Stimulated activated CD4-positive, alpha-beta T cell treated with anti-CD3 and anti-CD28 coated beads, Interleukin-12 subunit alpha, Interleukin-12 subunit beta, amount 100 ng/mL, for 24 hours (primary cell): ENCODE data around the gene MYOM3.
"Not testable (repeated sequence)": the region's sequence is repeated elsewhere in the genome, so short reads cannot be mapped to it uniquely, and the experiment has no call there.

Source experiments
- DNase-seq, 2 experiments: peaks; one replicate each; pipeline ENCODE4 v3.0.0-alpha.2; 2020; ENCODE audit warnings: low read depth in 2 of 2

The MYOM3 gene

DNA sequence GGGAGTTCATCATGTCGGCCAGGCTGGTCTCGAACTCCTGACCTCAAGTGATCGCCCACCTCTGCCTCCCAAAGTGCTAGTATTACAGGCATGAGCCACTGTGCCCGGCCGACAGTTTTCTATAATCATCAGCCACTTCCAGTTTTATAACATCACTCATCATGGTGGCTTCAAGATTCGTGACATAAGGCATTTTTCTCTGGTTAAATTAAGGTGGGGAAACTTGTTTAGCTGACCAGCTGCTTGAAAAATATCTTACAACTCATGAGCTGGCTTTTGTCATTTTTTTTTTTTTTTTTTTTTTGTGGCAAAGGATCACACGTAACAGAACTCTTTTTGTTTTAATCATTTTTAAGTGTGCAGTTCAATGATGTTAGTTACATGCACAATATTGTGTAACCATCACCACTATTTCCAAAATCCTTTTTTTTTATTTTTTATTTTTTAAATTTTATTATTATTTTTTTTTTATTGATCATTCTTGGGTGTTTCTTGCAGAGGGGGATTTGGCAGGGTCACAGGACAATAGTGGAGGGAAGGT is 80.9 kb downstream of the MYOM3 start:
- DNase-seq, result not testable (repeated sequence)

DNA sequence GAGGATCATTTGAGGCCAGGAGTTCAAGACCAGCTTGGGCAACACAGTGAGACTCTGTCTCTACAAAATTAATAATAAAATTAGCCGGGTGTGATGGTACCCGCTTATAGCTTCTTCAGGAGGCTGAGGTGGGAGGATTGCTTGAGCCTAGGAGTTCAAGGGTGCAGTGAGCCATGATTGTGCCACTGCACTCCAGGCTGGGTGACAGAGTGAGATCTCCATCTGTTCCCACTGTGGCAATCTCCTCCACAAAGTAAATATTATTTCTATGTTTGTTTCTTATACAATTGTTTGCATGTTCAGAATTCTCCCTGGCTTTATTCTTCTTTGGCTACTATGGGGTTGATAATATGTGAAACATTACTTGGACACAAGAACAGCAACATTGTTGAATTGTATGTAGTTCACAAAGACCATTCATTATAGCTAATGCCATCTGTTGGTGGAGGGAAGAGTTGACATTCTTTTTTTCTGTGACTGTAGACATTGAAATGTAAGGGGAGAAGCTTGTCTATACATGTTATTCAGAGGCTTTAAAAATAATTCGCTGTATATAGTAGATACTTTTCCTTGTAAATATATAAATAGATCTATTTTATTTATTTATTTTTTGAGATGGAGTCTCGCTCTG is 84.0 kb downstream of the MYOM3 start:
- DNase-seq, result no peak

DNA sequence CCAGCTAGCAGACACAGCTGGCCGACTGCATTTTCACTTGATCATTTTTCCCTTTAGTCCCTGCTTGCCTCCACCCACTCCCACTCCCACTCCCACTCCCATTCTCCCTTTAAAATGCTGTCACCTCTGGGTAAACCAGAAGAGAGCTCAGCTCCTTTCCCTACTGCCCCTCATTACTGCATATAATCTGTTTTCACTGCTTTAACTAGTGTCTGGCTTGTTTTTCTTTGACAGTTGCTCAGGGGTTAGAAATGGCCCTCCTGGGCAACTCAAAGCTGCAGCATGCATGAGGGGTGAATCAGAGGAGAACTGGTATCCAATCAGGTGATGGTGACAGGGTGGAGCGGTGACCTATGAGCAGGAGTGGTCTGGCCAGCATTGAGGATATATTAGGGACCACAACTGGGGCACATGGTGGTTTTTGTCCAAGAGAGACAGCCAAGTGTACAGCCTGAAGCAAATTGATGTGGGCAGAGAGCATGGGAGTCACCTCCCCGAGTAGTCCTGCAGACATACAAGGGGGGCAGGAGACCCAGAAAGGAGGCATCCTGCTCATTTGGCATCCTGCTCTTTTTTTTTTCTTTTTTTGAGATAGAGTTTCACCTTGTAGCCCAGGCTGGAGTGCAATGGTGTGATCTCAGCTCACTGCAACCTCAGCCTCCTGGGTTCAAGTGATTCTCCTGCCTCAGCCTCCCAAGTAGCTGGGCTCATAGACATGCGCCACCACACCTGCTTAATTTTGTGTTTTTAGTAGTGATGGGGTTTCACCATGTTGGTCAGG is 89.2 kb downstream of the MYOM3 start:
- DNase-seq, result no peak

- no peak for DNase-seq
Observed at GRCh38 chr1:24021403-24022266, 90.3 kb downstream of the MYOM3 start.

DNA sequence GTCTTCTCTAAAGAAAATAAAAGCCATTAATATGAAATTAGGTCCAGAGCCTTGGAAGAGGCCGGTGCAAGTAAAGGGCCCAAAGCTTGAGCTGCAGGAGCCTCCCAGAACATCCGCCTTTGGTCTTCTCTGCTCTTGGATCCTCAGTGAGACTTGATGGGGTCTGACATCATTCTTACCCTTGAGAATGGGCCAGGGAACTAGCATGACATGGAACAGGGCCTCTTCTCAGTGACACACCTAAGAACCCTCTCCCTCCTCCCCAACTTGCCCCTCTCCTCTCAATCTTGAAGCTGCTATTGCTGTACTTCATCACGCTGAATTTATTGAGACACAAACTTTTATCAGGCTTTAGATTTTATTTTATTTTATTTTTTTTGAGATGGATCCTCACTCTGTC is 91.5 kb downstream of the MYOM3 start:
- DNase-seq, result no peak

DNA sequence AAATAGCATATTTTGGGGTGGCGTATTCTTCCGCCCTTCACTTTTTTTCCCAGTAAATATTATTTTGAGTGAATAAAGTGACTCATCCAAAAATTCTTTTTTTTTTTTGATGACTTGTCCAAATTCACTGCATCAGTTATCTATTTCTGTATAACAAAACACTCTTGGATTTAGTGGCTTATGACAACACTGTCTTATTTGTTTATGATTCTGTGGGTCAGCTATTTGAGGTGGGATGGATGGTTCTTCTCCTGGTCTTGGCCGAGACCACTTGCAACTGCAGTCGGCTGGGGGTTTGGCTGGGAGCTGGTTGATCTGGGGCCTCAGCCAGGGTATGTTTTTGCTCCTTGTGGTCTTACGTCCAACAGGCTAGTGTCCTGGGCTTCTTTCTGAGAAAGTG is 91.9 kb downstream of the MYOM3 start:
- no peak for DNase-seq

- no peak for DNase-seq
Observed at GRCh38 chr1:24018611-24019580, 93.0 kb downstream of the MYOM3 start.

DNA sequence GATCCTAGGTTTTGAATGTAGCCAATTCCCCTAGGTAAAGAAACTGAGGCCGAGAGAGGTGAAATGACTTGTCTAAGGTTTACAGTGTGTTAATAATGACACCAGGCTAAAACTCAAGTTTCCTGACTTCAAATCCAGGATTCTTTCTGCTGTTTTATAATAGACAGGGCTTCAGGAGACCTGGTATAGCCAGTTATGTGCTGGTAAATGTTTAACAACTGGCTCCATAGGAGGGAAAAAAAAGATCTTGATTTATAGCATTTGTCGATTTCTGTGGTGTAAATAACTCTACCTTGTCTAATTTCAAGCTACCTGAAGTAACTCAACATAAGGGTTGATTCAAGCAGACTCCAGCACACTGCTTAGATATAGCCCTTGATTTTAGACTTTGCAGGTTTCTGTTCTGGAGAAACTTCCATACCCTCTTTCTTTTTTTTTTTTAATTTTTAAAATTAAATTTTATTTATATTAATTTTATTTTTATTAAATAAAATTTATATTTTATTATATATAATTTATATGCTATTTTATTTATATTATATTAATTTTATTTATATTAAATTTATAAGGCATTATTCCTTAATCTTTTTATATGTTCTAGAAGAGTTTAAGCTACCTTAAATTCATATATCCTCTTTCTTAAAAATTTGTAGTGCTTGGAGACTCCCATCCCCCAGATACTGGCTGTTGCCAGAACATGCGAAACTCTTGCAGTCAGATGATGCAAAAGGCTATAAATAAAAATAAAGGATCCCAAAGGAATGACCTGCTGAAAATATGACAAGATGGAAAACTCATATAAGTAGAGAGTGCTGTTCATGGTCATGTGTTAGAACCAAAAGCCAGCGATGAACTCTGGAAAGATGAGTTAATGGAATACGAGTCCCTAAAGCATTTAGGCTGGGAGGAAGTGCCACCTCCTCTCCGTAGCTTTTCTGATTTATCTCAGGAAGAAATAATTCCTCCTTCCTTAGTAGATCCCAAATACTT is 96.4 kb downstream of the MYOM3 start:
- DNase-seq, result no peak

DNA sequence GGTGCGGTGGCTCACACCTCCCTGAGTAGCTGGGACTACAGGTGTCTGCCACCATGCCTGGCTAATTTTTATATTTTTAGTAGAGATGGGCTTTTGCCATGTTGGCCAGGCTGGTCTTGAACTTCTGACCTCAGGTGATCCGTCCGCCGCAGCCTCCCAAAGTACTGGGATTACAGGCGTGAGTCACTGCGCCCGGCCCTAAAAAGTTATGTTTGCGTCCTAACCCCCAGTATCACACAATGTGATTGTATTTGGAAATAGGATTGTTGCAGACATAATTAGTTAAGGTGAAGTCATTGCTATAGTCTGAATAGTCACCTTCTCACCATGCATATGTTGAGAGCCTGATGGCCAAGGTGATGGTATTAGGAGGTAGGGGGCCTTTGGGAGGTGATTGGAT is 99.1 kb downstream of the MYOM3 start:
- not testable (repeated sequence) for DNase-seq

DNA sequence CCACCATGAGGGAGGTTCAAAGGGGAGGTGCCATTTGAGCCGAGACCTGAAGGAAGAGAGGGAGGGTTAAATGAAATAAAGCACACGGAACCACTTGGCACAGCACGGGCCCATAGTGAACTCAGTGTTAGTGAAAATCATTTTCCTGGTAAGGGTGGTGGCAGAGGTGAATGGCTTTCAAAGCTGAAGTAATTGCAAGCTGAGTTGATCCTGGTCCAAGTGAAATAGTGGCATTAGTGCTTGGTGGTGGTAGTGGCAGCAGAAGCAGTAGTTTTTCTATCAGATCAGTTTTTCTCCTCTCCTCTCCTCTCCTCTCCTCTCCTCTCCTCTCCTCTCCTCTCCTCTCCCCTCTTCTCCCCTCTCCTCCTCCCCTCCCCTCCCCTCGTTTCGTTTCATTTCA is 101.3 kb downstream of the MYOM3 start:
- DNase-seq, result no peak

DNA sequence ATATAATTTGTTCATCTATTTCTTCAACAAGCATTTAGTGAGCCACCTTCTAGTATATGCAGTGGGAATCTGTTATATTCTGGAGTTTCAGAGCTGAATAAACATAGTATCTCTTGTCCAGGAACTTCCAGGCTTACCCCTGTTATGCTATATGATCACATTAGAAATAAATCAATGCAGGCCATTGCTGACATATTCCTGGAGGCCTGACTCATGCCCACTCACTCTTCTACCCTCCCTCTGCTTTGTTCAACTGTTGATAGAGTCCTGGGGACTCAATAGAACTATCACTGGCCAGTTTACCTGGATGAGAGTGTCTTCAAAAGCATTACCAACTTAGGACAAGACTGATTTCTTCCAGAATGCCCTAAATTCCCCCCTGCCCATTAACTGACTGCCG is 102.5 kb downstream of the MYOM3 start:
- DNase-seq, result no peak

DNA sequence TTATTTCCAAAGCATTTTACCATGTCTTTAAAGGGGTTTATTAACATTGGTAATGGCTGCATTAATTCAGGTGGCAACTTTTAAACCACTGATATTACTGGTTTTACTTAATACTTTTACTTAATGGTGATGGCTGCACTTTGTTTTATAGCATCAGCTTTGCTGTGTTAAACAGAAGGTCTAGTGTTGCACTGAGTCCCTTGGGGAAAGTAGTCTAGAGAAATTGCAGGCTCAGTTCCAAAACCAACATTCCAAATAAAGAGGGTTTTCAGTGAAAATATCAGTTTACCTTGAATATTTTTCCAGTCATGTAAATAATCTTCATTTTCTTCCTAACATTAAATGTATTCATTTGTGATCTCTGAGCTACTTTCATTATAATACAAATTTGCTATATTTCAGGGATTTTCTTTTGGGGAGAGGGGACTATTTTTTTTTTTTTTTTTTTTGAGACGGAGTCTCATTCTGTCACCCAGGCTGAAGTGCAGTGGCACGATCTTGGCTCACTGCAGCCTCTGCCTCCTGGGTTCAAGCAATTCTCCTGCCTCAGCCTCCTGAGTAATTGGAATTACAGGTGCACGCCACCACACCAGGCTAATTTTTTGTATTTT is 103.3 kb downstream of the MYOM3 start:
- not testable (repeated sequence) for DNase-seq

- no peak for DNase-seq
Observed at GRCh38 chr1:24007079-24007478, 104.9 kb downstream of the MYOM3 start.
